Lower leg skin (tissue), 4 donors: Measurements from ENCODE around the gene PRTFDC1. TPM values are rescaled to one million over a fixed set of nuclear protein-coding genes. Genes with fewer than 3 reads are reported as not detected.
A peak's percentile ranks its signal among the peaks of the same experiment; 100 is the strongest.

ENCODE experiments used
- DNase-seq, 2 donors: peaks; one replicate each; pipeline ENCODE4 v3.0.0-alpha.2; 2019; ENCODE audit warnings: low spot score in 2 of 2
- H3K4me3 ChIP-seq: fragments of 200-600 bp; sonication (generic); 2 replicates; pipeline ENCODE4 v1.5.1; 2017; ENCODE audit warnings: mild to moderate bottlenecking, low read depth; ENCODE audit not compliant: poor library complexity, severe bottlenecking
- CTCF ChIP-seq, 3 donors: fragments of 450-650 bp; IDR thresholded peaks; one replicate each; pipeline ENCODE4 v1.5.1; 2016; ENCODE audit warnings: antibody characterized with exemption in 3 of 3, mild to moderate bottlenecking in 3 of 3, moderate library complexity in 2 of 3
- POLR2A ChIP-seq, 2 donors: fragments of 450-650 bp; IDR thresholded peaks; one replicate each; pipeline ENCODE4 v1.6.1; 2016 to 2017; ENCODE audit warnings: antibody characterized with exemption in 2 of 2, mild to moderate bottlenecking in 1 of 2, moderate library complexity in 1 of 2
- WGBS, 2 donors: methylation state at CpG; one replicate each; pipeline ENCODE4 v1.1.5; 2018; 5-methylcytosine and 5-hydroxymethylcytosine counted together
- intact Hi-C: fragments of 100-400 bp; cut with DNase I; formaldehyde crosslinking; loops from one replicate; pipeline ENCODE4 v1.15.0; 2023; ENCODE audit warnings: low total_unique reads
- total RNA-seq, 4 donors: library from RNA; depleted of rRNA; stranded (reverse); fragments of >200 nt; gene quantifications; one replicate each; pipeline ENCODE4 v1.1.0, GENCODE V29; 2016

The PRTFDC1 gene
- total RNA-seq, 4 donors from 2014 or later = 0.45 to 1.3 TPM; not detected in 2

GRCh38 chr10:24866604-24867583 is 85.5 kb downstream of the PRTFDC1 start:
- DNase-seq = peak in 1 of 2 donors; percentile 33
- no peak overlapping the region for H3K4me3 ChIP-seq
- TF ChIP-seq CTCF (IDR thresholded peaks at IDR 0.05) (no peak), POLR2A (IDR thresholded peaks at IDR 0.05) (no peak)
- intact Hi-C loops = no loop called here
- WGBS, 2 donors = 40 to 43% methylated on average over 7 of the region's 7 CpGs

DNA sequence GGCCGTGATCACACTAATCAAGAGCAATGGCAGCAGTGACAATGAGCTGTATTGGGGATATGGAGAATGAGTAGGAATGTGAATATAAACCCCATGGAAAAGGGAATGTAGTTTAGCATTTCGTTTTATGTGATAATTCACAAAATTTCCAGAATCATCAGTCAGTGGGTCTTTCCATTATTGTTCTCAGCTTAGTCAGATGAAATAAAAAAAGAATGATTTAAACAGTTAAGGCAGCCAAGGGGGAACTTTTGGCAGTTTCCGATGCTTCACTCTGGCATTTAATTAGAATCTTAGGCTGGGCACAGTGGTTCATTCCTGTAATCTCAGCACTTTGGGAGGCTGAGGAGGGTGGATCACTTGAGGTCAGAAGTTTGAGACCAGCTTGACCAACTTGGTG is 86.6 kb downstream of the PRTFDC1 start:
- WGBS, 2 donors = 78 to 81% methylated on average over 3 of the region's 3 CpGs
- no peak for DNase-seq
- TF ChIP-seq CTCF (IDR thresholded peaks at IDR 0.05) = no peak
- no peak for TF ChIP-seq POLR2A (IDR thresholded peaks at IDR 0.05)
- H3K4me3 ChIP-seq = no peak overlapping the region
- intact Hi-C loops = no loop called here

- no peak overlapping the region for H3K4me3 ChIP-seq
- TF ChIP-seq POLR2A (IDR thresholded peaks at IDR 0.05) (no peak), CTCF (IDR thresholded peaks at IDR 0.05) (no peak)
- DNase-seq = no peak
- intact Hi-C loops = no loop called here
- WGBS, 2 donors = 91 to 95% methylated on average over 3 of the region's 3 CpGs
Measured at GRCh38 chr10:24862589-24862988, 89.8 kb downstream of the PRTFDC1 start.

DNA sequence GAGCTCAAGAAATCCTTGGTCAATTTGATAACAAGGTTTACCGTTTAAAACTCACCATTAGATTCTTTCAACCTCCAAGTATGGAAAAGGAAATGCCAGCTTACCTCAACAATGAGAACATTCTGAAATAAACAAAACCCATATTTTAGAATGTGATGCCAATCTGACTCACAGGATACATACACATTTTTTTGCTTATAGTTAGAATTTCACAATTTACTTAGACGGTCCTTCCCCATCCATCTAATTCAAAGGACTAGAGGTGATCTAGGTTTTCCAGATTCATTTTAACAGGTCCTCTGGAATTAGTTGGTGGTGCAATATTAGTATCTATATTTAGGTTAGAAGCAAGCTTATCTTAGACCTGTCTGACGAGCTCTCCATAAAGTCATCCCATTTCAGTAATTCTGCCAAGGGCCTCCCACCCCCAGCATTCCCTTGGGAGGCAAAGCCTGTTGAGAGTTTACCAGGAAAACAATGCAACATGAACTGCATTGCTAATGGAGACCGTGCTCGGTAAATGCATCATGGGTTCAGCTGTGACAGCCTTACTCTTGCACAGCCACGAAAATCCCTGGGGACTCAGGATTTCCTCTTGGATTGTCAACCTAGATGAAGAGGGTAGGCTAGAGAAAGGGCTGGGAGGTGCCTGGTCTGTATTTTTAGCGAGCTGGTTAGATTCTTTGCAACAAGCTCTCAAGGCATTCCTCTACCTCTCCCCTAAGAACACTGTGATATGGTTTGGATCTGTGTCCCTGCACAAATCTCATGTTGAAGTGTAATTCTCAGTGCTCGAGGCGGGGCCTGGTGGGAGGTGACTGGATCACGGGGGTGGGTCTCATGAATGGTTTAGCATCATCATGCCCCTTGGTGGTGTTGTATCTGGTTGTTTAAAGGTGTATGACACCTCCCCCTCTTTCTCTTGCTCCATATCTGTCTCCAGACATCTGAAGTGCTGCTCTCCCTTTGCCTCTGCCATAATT is 93.8 kb downstream of the PRTFDC1 start:
- DNase-seq = no peak
- no peak overlapping the region for H3K4me3 ChIP-seq
- no peak for TF ChIP-seq POLR2A (IDR thresholded peaks at IDR 0.05)
- intact Hi-C loops = no loop called here
- 71 to 78% methylated on average over 10 of the region's 10 CpGs for WGBS, 2 donors

DNA sequence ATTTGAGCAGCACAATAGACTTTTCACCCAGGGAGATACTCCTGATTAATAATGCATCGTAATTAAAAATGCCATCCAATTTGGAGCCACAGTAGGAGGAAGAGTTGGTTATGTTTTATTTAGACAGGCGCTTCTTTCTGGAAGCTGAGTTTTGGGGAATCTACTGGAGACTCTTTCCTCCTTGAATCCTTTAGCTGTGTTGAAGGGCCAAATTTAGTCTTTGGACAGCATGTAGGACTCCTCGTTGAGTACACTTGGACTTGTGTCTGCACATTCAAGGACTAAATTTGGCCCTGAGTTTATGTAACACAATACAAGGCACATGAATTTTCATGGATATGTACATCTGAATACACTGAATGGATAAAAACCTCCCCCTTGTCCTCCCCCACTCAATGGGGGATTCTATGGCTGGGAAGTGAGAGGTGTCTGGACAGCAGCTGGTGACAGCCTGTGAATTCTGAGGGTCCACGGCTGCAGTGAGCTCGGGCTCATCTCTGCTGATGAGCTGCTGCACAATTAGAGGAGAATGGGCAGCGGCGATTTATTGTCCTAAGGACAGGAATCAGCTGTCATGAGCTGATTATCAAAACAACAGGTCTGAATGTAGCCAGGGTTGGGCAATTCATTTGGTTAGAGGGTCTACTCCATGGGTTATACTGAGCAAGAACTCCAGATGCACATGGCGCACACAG is 95.2 kb downstream of the PRTFDC1 start:
- no peak for DNase-seq
- intact Hi-C loops = no loop called here
- no peak for TF ChIP-seq POLR2A (IDR thresholded peaks at IDR 0.05)
- TF ChIP-seq CTCF (IDR thresholded peaks at IDR 0.05) = no peak
- H3K4me3 ChIP-seq = no peak overlapping the region
- WGBS, 2 donors = 85 to 93% methylated on average over 8 of the region's 8 CpGs
